H9 (cell line): ENCODE data around the gene SLC1A6. TPM values are rescaled to one million over a fixed set of nuclear protein-coding genes. Genes with fewer than 3 reads are reported as not detected.

Experiments used
- DNase-seq: peaks from one replicate; pipeline ENCODE4 v3.0.0-alpha.2; 2017
- H2AFZ ChIP-seq: one replicate; pipeline ENCODE4 v1.6.1; 2013; ENCODE audit warnings: mild to moderate bottlenecking, low read length, control low read depth, moderate library complexity
- H2AK5ac ChIP-seq: 2 replicates; pipeline ENCODE4 v1.6.1; 2013; ENCODE audit warnings: low read length, control low read depth, mixed read lengths; ENCODE audit not compliant: insufficient read length
- H2BK120ac ChIP-seq: one replicate; pipeline ENCODE4 v1.6.1; 2013; ENCODE audit warnings: low read depth, mild to moderate bottlenecking, low read length, control low read depth, inconsistent platforms; ENCODE audit not compliant: poor library complexity, severe bottlenecking
- H2BK12ac ChIP-seq: 2 replicates; pipeline ENCODE4 v1.6.1; 2013; ENCODE audit warnings: low read length, control low read depth, mixed read lengths, low read depth; ENCODE audit not compliant: insufficient read length
- H2BK15ac ChIP-seq: 2 replicates; pipeline ENCODE4 v1.6.1; 2013; ENCODE audit warnings: low read depth, low read length, control low read depth
- H2BK20ac ChIP-seq: one replicate; pipeline ENCODE4 v1.6.1; 2013; ENCODE audit warnings: low read depth, mild to moderate bottlenecking, low read length, control low read depth, inconsistent platforms; ENCODE audit not compliant: poor library complexity, severe bottlenecking
- H2BK5ac ChIP-seq: 2 replicates; pipeline ENCODE4 v1.6.1; 2013; ENCODE audit warnings: low read length, control low read depth, mixed read lengths; ENCODE audit not compliant: insufficient read length
- H3K14ac ChIP-seq: 2 replicates; pipeline ENCODE4 v1.6.1; 2013; ENCODE audit warnings: low read length, control low read depth; ENCODE audit not compliant: insufficient read depth
- H3K18ac ChIP-seq: 2 replicates; pipeline ENCODE4 v1.6.1; 2013; ENCODE audit warnings: low read depth, mild to moderate bottlenecking, mixed read lengths, low read length, control low read depth; ENCODE audit not compliant: insufficient read length
- H3K23ac ChIP-seq: 2 replicates; pipeline ENCODE4 v1.6.1; 2013; ENCODE audit warnings: low read length, control low read depth, mixed read lengths, low read depth; ENCODE audit not compliant: insufficient read length
- H3K23me2 ChIP-seq: 2 replicates; pipeline ENCODE4 v1.6.1; 2013; ENCODE audit warnings: low read depth, mild to moderate bottlenecking, mixed read lengths, low read length, control low read depth; ENCODE audit not compliant: insufficient read length, poor library complexity, severe bottlenecking
- H3K27ac ChIP-seq: 2 replicates; pipeline ENCODE4 v1.5.1; 2013; ENCODE audit warnings: low read length, control low read depth, mixed read lengths, low read depth; ENCODE audit not compliant: insufficient read length
- H3K27me3 ChIP-seq: 2 replicates; pipeline ENCODE4 v1.6.1; 2013; ENCODE audit warnings: low read length, control low read depth, inconsistent platforms; ENCODE audit not compliant: insufficient read depth
- H3K4ac ChIP-seq: 2 replicates; pipeline ENCODE4 v1.6.1; 2013; ENCODE audit warnings: low read depth, mild to moderate bottlenecking, control low read depth, inconsistent platforms, low read length, moderate library complexity
- H3K4me1 ChIP-seq: 2 replicates; pipeline ENCODE4 v1.6.1; 2013; ENCODE audit warnings: low read length, control low read depth, inconsistent platforms; ENCODE audit not compliant: insufficient read depth
- H3K4me2 ChIP-seq: 2 replicates; pipeline ENCODE4 v1.6.1; 2013; ENCODE audit warnings: low read length, control low read depth, mixed read lengths; ENCODE audit not compliant: insufficient read length, insufficient read depth
- H3K56ac ChIP-seq: 2 replicates; pipeline ENCODE4 v1.6.1; 2013; ENCODE audit warnings: low read depth, mild to moderate bottlenecking, mixed read lengths, low read length, control low read depth; ENCODE audit not compliant: insufficient read length
- H3K79me1 ChIP-seq: 2 replicates; pipeline ENCODE4 v1.6.1; 2013; ENCODE audit warnings: low read depth, mild to moderate bottlenecking, moderate library complexity, low read length, control low read depth, inconsistent platforms; ENCODE audit not compliant: insufficient read depth, poor library complexity, severe bottlenecking
- H3K79me2 ChIP-seq: 2 replicates; pipeline ENCODE4 v1.6.1; 2013; ENCODE audit warnings: low read length, control low read depth, inconsistent platforms; ENCODE audit not compliant: insufficient read depth
- H3K9ac ChIP-seq: 2 replicates; pipeline ENCODE4 v1.6.1; 2013; ENCODE audit warnings: low read length, control low read depth, mixed read lengths; ENCODE audit not compliant: insufficient read length; ENCODE audit errors: extremely low read depth
- H3K9me3 ChIP-seq: one replicate; pipeline ENCODE4 v1.6.1; 2013; ENCODE audit warnings: low read depth, low read length, inconsistent platforms; ENCODE audit not compliant: control insufficient read depth
- H3T11ph ChIP-seq: one replicate; pipeline ENCODE4 v1.6.1; 2013; ENCODE audit warnings: mild to moderate bottlenecking, low read length, control low read depth, inconsistent platforms
- H4K20me1 ChIP-seq: one replicate; pipeline ENCODE4 v1.6.1; 2013; ENCODE audit not compliant: control insufficient read depth, insufficient read length, insufficient read depth
- H4K5ac ChIP-seq: 2 replicates; pipeline ENCODE4 v1.6.1; 2013; ENCODE audit warnings: low read depth, mild to moderate bottlenecking, mixed read lengths, low read length, control low read depth; ENCODE audit not compliant: insufficient read length
- H4K8ac ChIP-seq: replicated peaks from 2 replicates; pipeline ENCODE4 v1.6.1; 2013; ENCODE audit warnings: low read length, control low read depth, mixed read lengths, low read depth; ENCODE audit not compliant: insufficient read length
- H4K91ac ChIP-seq: 2 replicates; pipeline ENCODE4 v1.6.1; 2013; ENCODE audit warnings: low read depth, mild to moderate bottlenecking, moderate library complexity, mixed read lengths, low read length, control low read depth; ENCODE audit not compliant: insufficient read length
- H3K27ac Mint-ChIP-seq, 3 experiments: 2 replicates in 2 of 3; 3 replicates in 1 of 3; pipeline ENCODE4 v1.8.0; 2020 to 2021; ENCODE audit warnings: mixed read lengths in 3 of 3, mild to moderate bottlenecking in 1 of 3, moderate library complexity in 1 of 3
- H3K27me3 Mint-ChIP-seq: 2 replicates; pipeline ENCODE4 v1.8.0; 2021; ENCODE audit warnings: low read depth, mild to moderate bottlenecking, moderate library complexity, mixed read lengths
- H3K36me3 Mint-ChIP-seq, 3 experiments: 2 replicates in 2 of 3; 3 replicates in 1 of 3; pipeline ENCODE4 v1.8.0; 2020 to 2021; ENCODE audit warnings: low read depth in 3 of 3, mixed read lengths in 3 of 3; ENCODE audit not compliant: insufficient read depth in 1 of 3
- H3K4me1 Mint-ChIP-seq, 2 experiments: 2 replicates each; pipeline ENCODE4 v1.8.0; 2020; ENCODE audit warnings: mixed read lengths in 2 of 2
- H3K4me3 Mint-ChIP-seq, 2 experiments: 2 replicates in 1 of 2; 3 replicates in 1 of 2; pipeline ENCODE4 v1.8.0; 2020 to 2021; ENCODE audit warnings: mild to moderate bottlenecking in 2 of 2, mixed read lengths in 2 of 2, moderate library complexity in 1 of 2
- H3K9me3 Mint-ChIP-seq, 2 experiments: 2 replicates in 1 of 2; 3 replicates in 1 of 2; pipeline ENCODE4 v1.8.0; 2020; ENCODE audit warnings: mild to moderate bottlenecking in 2 of 2, mixed read lengths in 2 of 2, moderate library complexity in 1 of 2
- CTCF ChIP-seq: fragments of 200-600 bp; sonication (generic); conservative IDR thresholded peaks from 3 replicates; pipeline ENCODE4 v1.8.0; 2021; ENCODE audit warnings: antibody characterized with exemption, mild to moderate bottlenecking
- WGBS: extraction: QIAGEN DNeasy Blood & Tissue Kit; methylation state at CpG from one replicate; pipeline ENCODE4 v1.1.7; 2013; ENCODE audit warnings: missing lambda C conversion rate, low lambda C conversion rate, mixed read lengths; ENCODE audit not compliant: insufficient read length; ENCODE audit errors: extremely low coverage; 5-methylcytosine and 5-hydroxymethylcytosine counted together
- total RNA-seq: library from RNA; stranded (reverse); gene quantifications from 2 replicates; pipeline ENCODE4 v1.2.1, GENCODE V29; 2021

Gene SLC1A6
- total RNA-seq, 1 experiment from 2014 or later, result 8.3 TPM

- no peak for TF ChIP-seq CTCF
- Histone ChIP-seq H4K8ac (no peak overlapping the region), H3K14ac (no peak overlapping the region), H4K91ac (no peak overlapping the region), H3K4ac (no peak overlapping the region), H3K79me2 (no peaks in the 10 kb centered on the region), H4K5ac (no peak overlapping the region), H3K18ac (no peak overlapping the region), H2BK120ac (no peak overlapping the region), H2BK15ac (no peak overlapping the region), H3K27me3 (no peaks in the 10 kb centered on the region), H3K23me2 (peaks cover 3% of the 10 kb centered on the region), H3K4me2 (no peak overlapping the region), H2BK20ac (no peak overlapping the region), H3K9me3 (no peaks in the 10 kb centered on the region), H3T11ph (no peak overlapping the region), H4K20me1 (no peaks in the 10 kb centered on the region), H3K56ac (no peak overlapping the region), H3K79me1 (no peaks in the 10 kb centered on the region), H3K4me1 (no peaks in the 10 kb centered on the region), H3K27ac (no peak overlapping the region), H2AK5ac (no peak overlapping the region), H2BK12ac (no peak overlapping the region), H3K23ac (no peak overlapping the region), H2BK5ac (no peak overlapping the region), H3K9ac (no peak overlapping the region), H2AFZ (no peak overlapping the region)
- peaks cover 34% of the 10 kb centered on the region for H3K27me3 Mint-ChIP-seq
- peaks cover 0 to 74% of the 10 kb centered on the region in 2 experiments; a peak in 3 of 5 replicates for H3K9me3 Mint-ChIP-seq
- no peaks in the 10 kb centered on the region for H3K4me1 Mint-ChIP-seq
- no peak overlapping the region for H3K27ac Mint-ChIP-seq
- H3K4me3 Mint-ChIP-seq, result no peak overlapping the region
- DNase-seq, result peak; percentile 51
- peaks cover 0 to 12% (median 0%) of the 10 kb centered on the region in 3 experiments; a peak in 2 of 7 replicates for H3K36me3 Mint-ChIP-seq
- WGBS, result no CpG with 5 or more reads among the region's 18 CpGs
Observed at GRCh38 chr19:15015946-15016542, 36.4 kb upstream of the SLC1A6 start.
